CD4-positive, alpha-beta T cell treated with Interferon alpha-2 for 1 hour (primary cell): Measurements from ENCODE around the gene PIM1.
"Not testable (repeated sequence)": the region's sequence is repeated elsewhere in the genome, so short reads cannot be mapped to it uniquely, and the experiment has no call there.

Source experiments
- DNase-seq, 2 donors: peaks; one replicate each; pipeline ENCODE4 v3.0.0-alpha.2; 2020 to 2022

Gene PIM1

DNA sequence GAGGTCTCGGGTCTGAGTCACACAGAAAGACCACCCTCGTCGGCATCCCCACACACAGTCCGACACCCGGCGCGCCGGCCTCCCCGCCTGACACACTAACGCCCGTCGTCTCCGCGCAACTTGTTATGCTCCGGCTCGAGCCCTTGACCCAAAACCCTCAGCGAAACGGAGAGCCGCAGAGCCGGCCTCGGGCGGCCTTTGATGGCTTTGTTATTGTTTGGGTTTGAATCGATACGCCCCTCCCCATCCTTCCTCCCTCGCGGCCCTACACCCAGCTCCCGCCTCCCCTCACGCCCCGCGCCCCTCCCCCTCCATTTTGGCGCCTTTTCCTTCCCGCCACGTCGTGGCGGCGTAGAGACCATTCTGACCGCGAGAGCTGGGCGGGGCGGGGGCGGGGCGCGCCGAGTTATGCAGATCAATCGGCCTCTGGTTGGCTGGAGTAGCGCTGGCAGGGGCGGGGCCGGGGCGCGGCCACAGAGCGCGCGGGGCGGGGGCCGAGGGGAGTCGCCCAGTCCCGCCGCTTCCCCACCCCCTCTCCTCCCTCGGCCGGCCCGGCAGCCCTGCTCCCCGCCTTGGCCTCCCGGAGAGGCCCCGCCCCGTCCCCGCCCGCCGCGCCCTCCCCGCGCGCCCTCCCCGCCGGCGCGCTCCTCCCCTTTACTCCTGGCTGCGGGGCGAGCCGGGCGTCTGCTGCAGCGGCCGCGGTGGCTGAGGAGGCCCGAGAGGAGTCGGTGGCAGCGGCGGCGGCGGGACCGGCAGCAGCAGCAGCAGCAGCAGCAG is at the start of gene PIM1:
Gene PIM1 (plus strand): TSS at position 657 of the 777 bp plus-strand sequence. CDS start 424 bp downstream, outside the sequence.
- peak; percentile 99 for DNase-seq

DNA sequence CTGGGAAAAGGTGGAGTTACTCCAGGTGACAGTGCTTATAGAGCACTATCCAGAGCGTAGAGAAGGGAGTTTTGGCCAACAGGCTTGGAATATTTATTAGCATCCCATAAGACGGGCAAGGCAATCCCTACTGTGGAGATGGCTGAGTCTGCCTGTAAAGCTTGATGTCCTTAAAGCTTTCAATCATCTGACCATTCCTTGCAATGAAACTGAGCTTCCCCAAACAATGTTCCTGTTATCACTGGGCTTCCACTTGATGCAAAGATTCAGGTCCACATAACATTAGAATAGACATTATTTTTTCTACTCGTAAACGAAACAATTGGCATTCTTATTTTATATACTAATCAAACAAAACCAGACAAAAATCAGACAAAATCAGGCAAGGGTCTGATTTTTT is 48.4 kb upstream of the PIM1 start:
- DNase-seq: no peak

DNA sequence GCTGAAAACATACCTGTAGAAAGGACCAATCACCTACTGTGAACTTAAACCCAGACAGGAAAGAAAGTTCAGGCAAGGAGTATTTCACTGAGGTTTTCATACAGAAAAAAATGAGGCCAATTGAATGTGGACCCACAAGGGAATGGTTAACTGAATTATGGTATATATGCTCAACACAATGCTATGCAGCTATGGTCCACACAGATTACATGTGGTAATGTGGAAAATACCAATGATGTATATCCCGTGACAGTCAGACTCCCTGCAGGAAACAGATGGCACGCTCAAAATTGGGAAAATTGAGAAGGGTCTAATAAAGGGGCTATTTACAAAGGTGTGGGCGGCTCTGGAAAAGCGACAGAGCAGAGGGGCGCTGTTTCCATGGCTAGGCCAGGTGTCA is 47.1 kb upstream of the PIM1 start:
- DNase-seq: no peak

- DNase-seq: no peak
These were observed 45.8 kb upstream of the PIM1 start for GRCh38 chr6:37123957-37124729.

DNA sequence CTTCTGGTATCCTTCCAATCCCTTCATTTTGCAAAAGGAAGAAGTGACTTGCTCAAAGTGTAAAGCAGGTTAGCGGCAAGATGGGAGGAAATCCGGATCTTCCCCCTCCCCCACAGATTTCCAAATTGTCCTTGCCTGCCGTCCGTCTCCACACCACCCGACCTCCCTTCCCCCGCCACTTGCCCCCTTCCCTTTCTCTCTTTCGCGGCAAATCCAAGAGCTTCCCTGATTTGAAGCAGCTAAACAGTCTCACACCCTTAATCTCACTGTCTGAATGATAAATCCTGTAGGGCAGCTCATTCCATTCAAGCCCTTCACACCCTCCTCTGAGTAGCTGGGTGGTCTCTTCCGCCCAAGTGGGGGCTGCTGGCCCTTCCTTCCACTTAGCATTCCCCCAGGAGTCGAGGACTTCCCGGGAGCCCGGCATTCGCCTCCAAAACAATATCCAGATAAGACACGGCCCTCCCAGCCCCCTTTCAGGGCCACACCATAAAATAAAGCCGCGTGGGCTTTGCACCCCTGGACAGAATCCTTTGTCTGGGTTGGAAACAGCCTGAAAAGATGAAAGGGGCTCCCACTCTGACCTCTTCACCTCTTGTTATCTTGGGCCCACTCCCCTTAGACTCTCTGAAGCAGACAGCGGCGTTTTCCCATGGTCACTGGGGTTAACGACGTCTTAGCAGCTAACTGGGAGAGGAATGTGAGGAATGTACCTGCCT is 44.0 kb upstream of the PIM1 start:
- DNase-seq: no peak

DNA sequence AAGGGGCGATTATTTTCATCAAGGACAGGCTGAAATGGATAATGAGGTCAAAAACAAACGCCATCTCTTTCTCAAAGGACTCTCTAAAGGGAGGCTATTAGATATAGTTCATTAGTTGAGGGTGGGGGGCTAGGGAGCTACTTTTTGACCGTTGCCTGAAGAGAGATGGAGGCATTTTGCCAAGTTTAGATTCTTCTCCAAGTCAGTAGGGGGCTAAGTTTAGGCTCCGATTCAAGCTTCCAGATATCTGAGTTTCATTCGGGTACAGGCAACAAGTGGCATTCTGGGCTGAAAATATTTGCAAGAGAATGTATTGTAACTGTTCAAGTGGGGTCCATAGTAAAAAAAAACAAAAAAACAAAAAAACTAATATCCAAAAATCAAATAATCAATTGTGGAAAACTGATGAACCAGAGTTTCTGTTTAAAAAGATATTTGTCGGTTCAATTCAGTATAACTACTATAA is 43.4 kb upstream of the PIM1 start:
- no peak for DNase-seq

GRCh38 chr6:37126961-37127616 is 42.9 kb upstream of the PIM1 start:
- DNase-seq: no peak

DNA sequence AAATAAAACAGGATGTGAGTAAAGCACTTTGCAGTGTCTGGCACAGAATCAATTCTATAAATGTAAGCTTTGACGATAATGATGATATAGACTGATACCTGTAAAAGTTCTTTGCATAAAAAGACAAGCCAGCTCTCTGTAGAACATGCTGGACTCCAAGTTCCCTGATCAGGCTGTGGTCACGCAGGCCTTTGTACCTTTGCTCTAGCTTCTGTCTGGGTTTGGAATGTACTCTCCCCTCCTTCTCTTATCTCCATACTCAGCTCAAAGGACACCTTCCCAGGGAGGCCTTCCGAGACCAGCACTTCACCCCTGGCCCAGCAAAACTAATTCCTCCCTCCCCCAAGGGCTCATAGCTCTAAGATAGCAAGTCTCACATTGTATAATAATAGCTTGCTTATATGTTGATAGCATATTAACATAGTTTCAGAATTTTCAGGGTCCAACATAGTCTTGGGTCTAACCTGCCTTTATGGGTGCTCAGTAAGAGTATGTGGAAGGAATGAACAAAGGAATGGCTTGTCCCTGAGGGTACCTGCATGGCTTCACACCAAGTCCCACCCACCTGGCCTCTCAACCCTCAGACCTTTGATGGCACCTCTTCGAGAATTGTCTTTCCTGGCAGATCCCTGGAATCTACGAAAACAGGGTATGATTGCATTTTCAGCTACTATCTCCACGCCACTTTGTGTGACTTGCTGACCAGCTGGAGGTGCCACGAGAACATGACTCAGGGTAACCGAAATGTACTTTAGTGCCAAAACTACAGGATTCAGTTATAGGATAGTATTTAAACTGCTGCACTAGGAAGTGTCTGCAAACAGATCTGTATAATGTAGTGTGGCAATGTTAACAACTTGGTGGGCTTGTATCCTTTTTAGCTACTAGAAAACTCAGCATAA is 41.7 kb upstream of the PIM1 start:
- DNase-seq: no peak

DNA sequence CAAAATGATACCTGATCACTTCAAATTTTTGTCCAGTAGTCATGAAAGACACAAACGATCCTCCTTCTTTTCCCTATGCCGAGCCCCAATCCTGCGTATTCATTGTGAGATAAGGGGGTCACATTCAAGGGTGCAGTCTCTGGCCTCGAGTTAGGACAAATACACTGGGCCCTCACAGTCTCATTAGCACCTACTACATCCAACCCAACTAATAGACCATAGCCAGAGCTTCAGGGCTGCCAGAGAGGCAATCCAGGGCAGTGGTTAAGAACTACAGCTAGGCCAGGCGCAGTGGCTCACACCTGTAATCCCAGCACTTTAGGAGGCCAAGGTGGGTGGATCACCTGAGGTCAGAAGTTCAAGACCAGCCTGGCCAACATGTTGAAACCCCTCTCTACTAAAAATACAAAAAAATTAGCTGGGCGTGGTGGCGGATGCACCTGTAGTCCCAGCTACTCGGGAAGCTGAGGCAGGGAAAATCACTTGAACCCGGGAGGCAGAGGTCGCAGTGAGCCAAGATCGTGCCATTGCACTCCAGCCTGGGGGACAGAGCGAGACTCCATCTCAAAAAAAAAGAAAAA is 41.0 kb upstream of the PIM1 start:
- not testable (repeated sequence) for DNase-seq

DNA sequence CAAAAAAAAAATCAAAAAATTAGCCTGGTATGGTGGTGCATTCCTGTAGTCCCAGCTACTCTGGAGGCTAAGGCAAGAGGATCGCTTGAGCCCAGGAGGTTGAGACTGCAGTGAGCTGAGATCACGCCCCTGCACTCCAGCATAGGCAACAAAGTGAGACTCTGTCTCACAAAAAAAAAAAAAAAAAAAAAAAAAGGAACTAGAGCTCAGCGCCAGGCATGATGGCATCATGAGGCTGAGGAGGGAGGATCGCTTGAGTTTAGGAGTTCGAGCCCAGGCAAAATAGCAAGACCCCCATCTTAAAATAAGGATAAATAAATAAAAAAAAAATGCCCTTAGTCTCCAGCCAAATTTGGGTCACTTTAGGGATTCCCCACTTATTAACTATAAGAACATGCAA is 40.4 kb upstream of the PIM1 start:
- DNase-seq: no peak

DNA sequence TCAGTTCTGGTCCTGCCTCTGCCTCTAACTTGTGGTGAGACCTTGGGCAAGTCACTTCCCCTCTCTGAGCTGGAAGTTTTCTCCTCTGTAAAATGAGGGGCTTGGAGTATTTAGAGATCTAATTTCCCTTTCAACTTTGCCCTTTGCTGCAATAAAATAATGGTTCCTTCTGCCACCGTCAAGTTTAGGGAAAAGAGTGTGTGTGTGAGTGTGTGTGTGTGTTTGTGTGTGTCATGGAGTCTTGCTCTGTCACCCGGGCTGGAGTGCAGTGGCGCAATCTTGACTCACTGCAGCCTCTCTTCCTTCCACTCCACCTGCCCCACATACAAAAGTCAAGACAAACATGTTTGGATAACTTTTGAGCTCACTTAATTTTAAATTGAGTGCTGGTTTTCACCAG is 39.2 kb upstream of the PIM1 start:
- peak in 1 of 2 donors; percentile 46 for DNase-seq

DNA sequence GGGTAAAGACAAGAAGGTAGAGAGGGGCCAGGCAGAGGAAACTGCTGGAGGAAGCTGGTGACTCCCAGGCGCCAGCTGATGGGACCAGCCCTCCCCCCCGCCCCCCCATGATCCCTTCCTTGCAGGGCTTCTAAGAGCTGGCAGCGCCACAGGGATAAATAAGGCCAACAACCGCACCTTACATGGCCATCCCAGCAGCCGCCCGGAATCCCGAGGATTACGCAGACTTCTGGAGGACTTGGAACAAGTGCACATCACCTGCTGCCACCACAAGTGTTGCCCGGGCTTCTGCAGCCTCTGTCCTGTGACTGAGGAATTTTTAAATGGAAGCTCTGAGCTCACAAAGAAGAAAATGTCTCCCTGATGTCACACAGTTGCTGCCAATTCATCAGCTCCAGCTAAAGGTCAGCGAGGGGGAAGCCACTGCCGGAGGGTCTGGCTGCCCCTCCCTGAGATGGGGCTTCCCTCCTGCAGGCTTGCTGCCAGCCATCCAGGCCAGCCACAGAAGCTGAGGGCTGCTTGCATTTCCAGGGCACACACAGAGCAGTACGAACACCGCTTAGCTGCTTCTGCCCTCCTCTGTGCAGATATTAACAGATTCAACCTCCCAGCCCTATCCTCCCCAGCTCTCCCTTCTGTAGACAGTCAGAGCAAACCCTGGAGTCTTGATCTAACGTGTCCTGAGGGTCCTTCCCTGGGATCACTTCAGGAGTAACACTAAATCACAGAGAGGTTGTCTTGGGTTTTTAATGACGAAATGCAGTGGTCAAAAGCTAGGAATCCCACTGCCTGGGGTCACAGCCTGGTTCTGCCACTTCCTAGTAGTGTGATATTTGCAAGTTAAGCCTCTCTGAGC is 38.6 kb upstream of the PIM1 start:
- DNase-seq: no peak

- DNase-seq: no peak
These were observed 38.0 kb upstream of the PIM1 start for GRCh38 chr6:37131960-37132253.

- DNase-seq: no peak
These were observed 35.9 kb upstream of the PIM1 start for GRCh38 chr6:37134036-37134395.

- DNase-seq: peak; percentile 49 to 72
These were observed 35.4 kb upstream of the PIM1 start for GRCh38 chr6:37134396-37135191.

GRCh38 chr6:37135835-37136694 is 33.9 kb upstream of the PIM1 start:
- no peak for DNase-seq

DNA sequence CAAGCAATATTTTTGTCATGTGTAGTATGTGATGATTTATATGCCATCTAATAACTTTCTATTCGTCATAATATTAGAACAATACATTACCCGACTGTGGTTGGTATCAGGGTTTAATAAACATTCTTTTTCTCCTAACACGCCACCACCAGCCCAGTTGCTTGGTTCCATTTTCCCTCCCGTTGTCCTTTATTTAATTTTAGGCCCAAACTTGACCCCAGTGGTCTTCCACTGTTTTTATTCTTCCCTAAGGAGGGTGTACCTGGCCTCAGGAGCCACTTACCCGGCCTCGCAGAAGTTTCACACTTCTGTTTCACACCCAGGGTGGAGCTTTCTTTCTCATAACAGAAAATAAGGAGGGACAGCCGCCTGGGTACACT is 33.1 kb upstream of the PIM1 start:
- no peak for DNase-seq

DNA sequence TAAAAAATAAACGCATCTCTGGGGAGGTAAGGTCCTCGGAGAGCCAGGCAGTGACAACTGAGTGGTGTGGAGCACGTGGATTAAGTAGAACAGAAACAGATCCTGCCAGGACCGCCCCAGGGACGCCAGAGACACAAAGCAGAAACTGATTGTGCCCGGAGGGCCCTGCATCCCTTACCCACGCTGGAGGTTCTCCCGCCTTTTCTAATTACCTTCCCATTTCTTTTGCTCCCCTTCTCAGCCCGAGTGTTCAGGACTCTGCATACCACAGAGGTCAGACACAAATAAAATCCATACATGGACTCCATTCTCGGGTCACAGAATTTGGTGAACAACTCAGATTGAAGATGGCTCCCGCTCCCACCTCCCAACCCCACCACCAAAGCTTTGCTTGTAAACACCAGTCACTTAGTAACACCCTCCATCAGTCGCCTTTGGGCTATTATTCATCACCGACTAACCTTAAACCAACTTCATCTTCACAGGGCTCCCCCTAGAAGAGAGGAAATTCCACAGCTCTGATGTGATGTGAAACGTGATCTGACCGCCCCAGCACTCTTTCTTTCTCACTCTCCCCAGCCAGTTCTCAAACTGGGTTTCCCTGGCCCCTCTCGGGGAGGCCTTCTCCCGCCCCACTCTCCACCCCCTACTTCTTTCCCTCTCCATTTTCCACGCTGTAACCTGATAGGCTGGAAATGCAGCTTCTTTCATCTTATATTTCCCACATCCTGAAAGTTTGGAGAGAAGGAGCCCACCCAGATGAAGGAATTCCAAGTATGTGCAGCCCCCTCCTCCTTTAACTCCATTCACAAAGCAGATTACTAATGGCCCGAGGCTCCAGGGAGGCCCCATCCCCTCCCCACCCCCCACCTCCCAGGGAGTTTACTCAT is 32.5 kb upstream of the PIM1 start:
- peak; percentile 28 to 62 for DNase-seq
